ENCODE data around the gene PATJ. TPM values are rescaled to one million over a fixed set of nuclear protein-coding genes. Genes with fewer than 3 reads are reported as not detected.
A peak's percentile ranks its signal among the peaks of the same experiment; 100 is the strongest.

Gene PATJ
- total and polyA plus RNA-seq, 2 of the 13 experiments (the other 11 are each of a cell fraction or from before 2014, with no cell fraction given): 6.2 to 16.8 TPM

GRCh38 chr1:61741711-61742619 is at the start of gene PATJ (continued):
- TF ChIP-seq MAZ (IDR thresholded peaks at IDR 0.05; ENCODE audit: borderline replicate concordance, low read depth, low read length) (peak; percentile 20; the same call in 1 of the 2 replicates), MAZ (CRISPR knock-in tag; IDR thresholded peaks at IDR 0.05; ENCODE audit: low read depth) (peak; percentile 71; the same call in 1 of the 2 replicates), SIN3B (IDR thresholded peaks at IDR 0.05; ENCODE audit: low read length) (no peak), MTA3 (CRISPR knock-in tag; IDR thresholded peaks at IDR 0.05) (no peak), AHDC1 (CRISPR knock-in tag; IDR thresholded peaks at IDR 0.05; ENCODE audit: borderline replicate concordance) (peak; percentile 25; the same call in 1 of the 2 replicates), ETV5 (CRISPR knock-in tag; IDR thresholded peaks at IDR 0.05; ENCODE audit: borderline replicate concordance) (peak; percentile 59), SAP130 (CRISPR knock-in tag; IDR thresholded peaks at IDR 0.05; ENCODE audit: low read depth) (peak; percentile 50), ZNF543 (CRISPR knock-in tag; IDR thresholded peaks at IDR 0.05) (0 out of 2 replicates have a peak, but pooled peaks have one; percentile 50), ZNF550 (CRISPR knock-in tag; IDR thresholded peaks at IDR 0.05; ENCODE audit: borderline replicate concordance) (no peak), NRL (CRISPR knock-in tag; IDR thresholded peaks at IDR 0.05; ENCODE audit: borderline replicate concordance) (0 out of 2 replicates have a peak, but pooled peaks have one; percentile 44), HNRNPLL (IDR thresholded peaks at IDR 0.05; ENCODE audit: low read depth, low read length, poor library complexity, severe bottlenecking) (peak; percentile 63), ZC3H4 (CRISPR knock-in tag; IDR thresholded peaks at IDR 0.05; ENCODE audit: borderline replicate concordance) (no peak), CC2D1A (CRISPR knock-in tag; IDR thresholded peaks at IDR 0.05) (no peak), BRF2 (CRISPR knock-in tag; IDR thresholded peaks at IDR 0.05) (no peak), ZNF33A (CRISPR knock-in tag; IDR thresholded peaks at IDR 0.05; ENCODE audit: borderline replicate concordance) (0 out of 2 replicates have a peak, but pooled peaks have one; percentile 87), SIN3A (IDR thresholded peaks at IDR 0.05; ENCODE audit: borderline replicate concordance, low read depth, low read length) (peak; percentile 60; the same call in 1 of the 2 replicates), ZFX (CRISPR knock-in tag; IDR thresholded peaks at IDR 0.05; ENCODE audit: low read depth) (peak; percentile 80), GATAD1 (CRISPR knock-in tag; IDR thresholded peaks at IDR 0.05) (peak; percentile 44), SETDB1 (CRISPR knock-in tag; IDR thresholded peaks at IDR 0.05; ENCODE audit: borderline replicate concordance) (no peak), STAT5B (CRISPR knock-in tag; IDR thresholded peaks at IDR 0.05) (no peak), MED1 (CRISPR knock-in tag; IDR thresholded peaks at IDR 0.05) (no peak)
- TF ChIP-seq, protein P1, sequence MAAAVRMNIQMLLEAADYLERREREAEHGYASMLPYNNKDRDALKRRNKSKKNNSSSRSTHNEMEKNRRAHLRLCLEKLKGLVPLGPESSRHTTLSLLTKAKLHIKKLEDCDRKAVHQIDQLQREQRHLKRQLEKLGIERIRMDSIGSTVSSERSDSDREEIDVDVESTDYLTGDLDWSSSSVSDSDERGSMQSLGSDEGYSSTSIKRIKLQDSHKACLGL (CRISPR knock-in tag; IDR thresholded peaks at IDR 0.05): 0 out of 2 replicates have a peak, but pooled peaks have one; percentile 53
